Hematopoietic multipotent progenitor cell (in vitro differentiated cells): ENCODE measurements around the gene TOR4A. TPM values are rescaled to one million over a fixed set of nuclear protein-coding genes. Genes with fewer than 3 reads are reported as not detected.

Experiments
- DNase-seq, 3 donors: peaks; one replicate each; pipeline ENCODE4 v3.0.0-alpha.2; 2011 to 2015; ENCODE audit warnings: low read depth in 2 of 3, low spot score in 2 of 3
- total RNA-seq: library from RNA; depleted of rRNA; stranded (reverse); fragments of >200 nt; gene quantifications from one replicate; pipeline ENCODE4 v1.2.3, GENCODE V29; 2012

TOR4A gene
- total RNA-seq, 1 donor: 25.0 TPM

DNA sequence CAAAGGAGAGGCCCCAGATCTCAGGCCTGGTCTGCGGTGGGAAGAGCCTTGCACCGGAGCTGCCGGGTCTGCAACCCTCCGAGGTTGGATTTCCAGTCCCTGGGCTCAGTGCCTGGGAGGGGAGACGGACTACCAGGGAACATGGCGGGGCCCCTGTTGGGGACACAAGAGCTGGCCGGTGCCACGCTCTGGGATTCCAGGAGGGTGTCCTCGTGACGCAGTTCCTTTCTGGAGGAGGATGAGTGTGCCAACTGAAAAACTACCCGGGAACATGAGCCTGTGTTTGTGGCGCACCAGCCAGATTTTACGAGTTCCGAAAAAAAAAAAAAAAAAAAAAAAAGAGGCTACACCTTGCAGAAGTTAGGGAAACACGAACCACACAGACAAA lies 15.6 kb downstream of the TOR4A start:
- no peak for DNase-seq

DNA sequence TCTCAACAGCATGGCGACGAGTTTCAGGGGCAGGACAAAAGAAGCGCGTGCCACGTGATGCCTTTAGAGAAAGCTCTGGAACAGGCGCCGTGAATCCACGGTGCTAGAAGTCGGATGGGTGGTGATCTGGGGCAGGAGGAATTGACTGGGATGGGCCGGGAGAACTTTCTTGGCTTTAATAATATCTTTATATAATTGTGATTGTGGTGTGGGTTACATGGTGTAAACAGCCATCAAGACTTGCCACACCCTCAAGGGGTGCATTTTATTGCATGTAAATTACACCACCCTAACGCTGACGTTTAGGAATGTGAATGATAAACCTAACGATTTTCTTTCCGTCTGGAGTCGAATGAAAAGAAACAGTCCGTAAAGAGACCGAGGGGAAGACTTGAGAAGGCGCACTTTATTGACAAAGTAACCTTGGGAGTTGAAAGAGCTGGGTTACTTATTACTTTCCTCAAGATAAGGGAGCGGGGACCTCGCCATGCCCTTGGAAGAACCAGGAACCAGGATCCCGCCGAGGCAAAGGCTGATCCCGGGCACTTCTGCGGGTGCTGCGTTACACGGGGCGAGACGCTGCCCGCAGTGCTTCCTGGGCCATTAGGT lies 16.1 kb downstream of the TOR4A start:
- no peak for DNase-seq

DNA sequence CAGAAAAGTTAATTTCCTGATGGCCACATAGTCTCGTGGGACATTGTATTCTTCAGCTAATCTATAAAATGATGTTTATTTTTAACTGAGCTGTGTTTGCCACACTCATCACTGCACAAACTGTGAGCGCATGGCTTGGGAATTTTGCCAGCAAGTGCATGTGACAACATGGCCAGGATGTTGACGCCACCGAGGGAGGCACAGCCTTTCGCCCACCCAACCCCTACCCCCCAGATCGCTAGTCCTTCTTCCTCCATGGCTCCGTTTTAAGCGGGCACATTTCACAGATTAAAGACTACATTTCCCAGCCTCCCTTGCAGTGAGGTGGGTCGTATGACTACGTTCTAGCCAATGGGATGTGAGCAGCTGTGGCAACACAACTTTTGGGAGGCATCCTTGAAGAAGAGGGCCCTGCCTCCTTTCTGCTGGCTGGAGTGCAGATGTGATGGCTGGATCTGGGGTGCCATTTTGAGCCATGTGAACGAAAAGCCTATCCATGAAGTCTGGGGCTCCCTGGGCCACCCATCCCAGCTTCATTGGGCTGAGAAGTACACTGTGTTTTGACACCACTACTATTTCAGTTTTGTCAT lies 16.7 kb downstream of the TOR4A start:
- DNase-seq: peak in 1 of 3 donors; percentile 71

DNA sequence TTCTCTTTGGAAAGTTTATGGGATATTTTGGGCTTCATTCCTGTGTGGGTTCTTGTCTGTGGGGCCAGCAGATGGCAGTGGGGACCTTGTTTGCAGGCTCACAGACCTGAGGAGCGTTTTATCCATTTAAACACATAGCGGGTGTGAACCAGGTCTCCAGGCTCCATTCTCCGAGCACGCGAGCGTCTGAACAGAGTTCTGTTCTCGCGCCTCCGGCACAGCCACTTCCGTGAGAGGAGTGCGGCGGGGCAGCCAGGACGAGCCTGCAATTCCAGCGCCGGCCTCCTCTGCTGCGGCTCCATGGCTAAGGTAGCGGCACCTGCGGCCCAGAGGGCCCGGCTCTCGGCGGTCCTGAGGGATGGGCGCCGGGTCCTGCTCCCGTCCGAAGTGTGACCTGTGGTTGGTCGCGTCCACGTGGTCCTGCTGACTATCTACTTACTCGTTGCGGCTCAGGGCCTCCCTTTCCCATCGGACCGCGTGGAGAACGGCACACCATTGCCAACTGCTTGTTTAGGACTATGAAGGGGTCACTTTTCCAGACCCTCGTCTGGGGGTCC lies 17.2 kb downstream of the TOR4A start:
- DNase-seq: peak in 1 of 3 donors; percentile 39

DNA sequence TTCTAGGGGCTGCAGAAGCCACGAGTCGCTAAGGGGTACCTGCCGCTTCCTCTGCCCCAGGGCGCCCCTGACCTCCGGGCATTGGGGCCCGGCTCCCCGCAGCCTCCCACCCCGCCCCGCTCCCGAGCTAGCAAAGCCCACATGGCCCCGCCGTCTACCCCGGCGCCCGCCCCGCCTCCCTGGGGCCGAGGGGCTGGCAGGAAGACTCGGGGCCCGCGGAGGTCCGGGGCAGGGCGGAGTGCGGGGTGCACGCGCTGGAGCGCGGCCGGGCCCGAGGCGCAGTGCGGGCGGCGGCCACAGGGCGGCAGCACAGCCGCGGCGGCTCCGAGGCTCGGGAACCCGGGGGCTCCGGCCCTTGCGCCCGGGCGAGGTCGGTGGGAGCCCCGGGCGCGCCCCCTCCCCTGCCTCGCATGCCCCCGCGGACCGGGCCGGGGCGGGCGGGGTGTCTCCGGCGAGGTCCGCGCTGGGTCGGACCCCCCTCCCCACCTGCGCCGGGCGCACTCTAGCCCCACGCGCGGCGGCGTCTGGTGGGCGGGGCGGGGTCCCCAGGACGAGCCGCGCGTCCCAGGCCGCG lies 17.8 kb downstream of the TOR4A start:
- DNase-seq: peak in 1 of 3 donors; percentile 63

DNA sequence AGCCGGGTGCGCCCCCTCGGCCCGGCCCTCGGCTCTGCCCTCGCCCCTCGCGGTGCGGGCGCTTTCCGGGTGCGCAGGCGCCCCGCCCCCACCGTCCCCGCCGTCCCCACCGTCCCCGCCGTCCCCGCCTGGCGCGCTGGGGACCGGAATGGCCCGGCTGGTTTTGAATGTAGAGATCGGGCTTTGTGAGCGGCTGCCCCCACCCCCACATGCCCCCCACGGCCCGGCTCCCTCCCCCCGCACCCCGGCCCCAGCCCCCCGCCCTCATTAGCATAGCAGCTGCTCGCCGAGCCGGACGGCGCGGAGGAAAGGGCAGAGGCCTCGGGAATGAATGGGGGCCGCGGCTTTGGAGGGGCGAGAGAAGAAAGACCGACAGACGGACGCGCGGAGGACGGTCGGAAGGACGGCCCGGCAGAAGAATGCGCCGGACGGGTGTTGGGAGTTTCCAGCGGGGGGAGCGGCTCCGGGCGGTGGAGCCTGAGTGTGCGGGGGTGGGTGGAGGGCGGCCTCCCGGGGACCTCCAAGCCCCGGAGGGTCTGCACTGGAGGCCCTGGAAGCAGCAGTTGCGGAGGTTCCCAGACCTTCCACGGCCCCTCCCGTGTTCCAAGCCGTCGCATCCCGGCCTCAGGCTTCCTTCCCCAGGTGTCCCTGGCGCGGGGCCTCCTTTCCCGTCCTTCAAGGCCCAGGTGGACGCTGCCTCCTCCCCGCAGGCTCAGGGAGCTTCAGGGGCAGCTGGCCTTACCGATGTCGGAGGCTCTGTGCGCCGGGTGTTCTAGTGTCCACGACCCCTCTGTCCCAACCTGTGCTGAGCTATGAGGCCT lies 18.5 kb downstream of the TOR4A start:
- no peak for DNase-seq

DNA sequence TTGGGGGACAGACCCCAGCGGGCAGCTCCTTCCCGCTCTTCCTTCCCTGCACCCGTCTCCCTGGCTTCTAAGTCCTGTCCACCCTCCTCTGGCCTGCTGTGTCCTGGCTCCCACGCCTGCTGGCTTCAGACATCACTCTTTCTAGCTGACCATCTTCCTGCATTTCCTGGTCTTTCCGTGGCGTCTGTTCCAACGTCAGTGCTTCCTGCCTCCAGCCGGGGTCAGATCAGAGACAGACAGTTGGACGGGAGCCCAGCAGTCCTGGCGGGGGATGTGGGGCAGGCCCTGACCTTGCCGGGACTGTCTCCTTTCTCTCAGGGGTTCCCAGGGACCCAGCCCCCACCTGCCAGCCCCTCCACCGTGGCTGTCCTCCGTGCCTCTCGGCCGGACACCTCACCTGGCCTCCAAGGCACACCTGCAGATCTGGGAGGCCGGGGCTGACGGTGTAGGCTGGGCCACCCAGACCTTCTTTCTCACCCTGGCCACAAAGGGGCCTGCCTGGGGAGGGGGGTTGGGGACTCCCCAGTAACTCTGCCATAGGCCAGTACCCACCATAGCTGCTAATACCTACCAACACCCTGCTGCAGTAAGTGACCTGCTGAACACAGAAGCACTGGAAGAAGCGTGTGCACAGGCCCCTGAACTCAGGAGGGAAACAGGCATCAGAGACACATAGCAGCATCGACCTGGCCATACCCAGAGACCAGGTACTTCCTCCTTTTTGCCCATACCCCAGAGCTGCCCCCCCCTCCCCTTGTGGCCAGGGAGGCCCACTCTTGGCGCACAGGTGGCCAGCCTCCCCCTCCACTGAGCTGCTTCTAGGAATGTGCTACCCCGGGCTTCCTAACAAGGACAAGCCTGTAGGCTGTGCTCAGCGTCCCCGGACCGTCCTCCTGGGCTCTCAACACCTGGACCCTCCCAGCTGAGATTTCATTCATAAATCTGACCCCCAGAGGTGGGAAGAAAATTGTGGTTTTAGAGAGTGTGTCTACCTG lies 19.4 kb downstream of the TOR4A start:
- peak in 1 of 3 donors; percentile 46 for DNase-seq

DNA sequence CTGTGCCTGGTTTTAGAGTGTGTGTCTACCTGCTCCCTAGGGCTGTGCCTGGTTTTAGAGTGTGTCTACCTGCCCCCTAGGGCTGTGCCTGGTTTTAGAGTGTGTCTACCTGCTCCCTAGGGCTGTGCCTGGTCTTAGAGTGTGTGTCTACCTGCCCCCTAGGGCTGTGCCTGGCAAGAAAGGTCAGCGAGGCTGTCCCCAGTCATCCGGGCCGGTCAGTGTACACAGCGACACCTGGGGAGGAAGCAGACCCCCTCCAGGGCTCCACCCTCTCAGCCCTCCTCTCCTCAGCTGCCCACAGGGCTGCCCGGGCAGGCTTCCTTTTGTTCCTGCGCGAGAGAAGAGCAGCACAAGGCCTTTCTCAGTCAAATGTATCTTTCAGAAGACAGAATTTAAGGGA lies 20.4 kb downstream of the TOR4A start:
- no peak for DNase-seq

DNA sequence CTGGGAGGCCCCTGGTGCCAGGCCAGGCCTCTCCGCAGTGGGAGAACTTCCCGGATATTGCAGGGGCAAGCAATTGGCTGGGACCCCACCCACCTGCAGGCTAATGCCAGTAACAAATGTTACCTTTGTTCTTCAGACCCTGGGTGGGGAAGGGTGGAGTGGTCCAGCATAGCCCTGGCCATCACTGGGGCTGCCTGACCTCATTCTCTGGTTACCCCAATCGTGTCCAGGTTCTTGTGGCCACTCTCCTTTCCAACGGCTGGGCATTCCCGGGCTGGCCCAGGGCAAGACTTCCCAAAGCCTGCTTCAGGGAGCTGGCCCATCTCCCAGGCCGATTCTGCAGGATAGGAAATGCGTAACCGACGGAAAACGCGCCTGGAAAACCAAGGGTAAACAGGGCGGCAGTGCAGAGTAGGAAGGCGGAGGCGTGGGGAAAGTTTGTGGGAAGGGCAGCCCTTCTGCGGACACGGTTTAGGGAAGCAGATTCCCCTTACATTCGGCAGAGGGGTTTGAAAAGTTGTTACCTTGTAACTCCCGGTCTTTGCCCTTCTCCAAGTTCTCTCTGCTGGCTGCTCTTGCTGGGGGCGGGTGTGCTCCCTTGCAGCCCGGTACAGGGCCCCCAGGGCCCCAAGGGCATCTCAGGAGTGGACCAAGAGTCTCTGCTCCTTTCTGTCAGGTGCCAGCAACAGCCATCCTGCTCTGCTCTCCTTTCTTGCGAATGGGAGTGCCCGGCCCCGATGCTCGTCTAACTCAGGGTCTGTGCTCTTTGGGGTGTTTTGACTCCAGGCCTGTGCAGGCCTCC lies 21.1 kb downstream of the TOR4A start:
- DNase-seq: no peak

DNA sequence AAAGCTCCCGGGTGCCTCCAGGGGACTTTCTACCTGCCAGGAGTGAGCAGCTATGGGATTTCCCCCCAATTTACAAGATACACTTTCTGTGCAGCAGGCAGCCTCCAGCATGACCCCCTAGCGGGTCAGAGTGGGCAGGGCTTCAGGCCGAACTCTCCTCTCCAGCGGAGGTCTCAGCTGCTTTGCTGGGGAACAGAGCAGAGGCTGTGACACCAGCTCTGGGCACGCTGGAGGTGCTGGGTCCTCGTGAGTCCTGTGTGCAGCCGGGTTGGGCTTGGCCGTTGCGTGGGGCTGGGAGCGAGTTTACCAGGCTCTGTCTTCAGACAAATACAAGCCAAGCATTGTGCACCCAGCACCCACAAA lies 21.7 kb downstream of the TOR4A start:
- no peak for DNase-seq

DNA sequence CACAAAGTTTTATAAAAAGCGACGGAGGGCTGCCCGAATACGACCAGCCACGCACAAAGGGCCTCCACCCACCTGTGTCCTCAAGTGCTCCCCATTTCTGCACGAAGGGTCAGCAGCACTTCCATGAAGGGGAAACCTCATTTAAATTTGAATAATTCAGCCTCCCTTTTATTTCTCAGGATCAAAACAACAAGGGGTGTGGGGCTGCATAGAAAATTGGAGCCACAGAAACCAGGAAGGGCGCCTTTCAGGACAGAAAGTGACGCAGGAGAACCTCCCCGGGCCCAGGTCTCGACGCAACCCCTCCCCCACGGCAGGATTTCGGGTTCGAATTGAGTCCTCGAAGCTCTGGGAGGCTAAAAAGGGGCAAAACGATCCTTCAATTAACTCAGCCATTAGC lies 22.4 kb downstream of the TOR4A start:
- no peak for DNase-seq

DNA sequence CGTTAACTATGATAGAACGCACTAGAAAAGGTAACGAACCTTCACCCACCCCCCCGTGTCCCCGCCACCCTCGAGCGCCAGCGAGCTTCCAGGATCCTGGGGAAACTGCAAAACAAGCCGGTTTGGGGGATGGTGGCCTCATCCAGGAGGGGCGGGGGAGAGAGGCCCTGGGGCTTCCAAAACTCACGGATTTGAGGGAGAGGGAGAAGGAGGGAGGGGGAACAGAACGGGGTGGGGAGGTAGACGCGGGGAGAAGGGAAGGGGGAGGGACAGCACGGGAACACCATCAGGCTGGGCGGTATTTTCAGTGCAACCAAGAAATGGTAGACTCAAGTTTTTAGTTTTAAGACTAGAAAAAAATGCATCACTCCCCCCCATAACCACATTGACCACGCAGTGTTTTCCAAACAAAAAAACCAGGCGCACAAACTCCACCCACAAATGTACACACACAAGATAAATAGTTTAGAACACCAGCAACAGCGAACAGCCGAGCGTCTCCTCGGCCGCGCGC lies 23.1 kb downstream of the TOR4A start:
- peak in 1 of 3 donors; percentile 39 for DNase-seq

DNA sequence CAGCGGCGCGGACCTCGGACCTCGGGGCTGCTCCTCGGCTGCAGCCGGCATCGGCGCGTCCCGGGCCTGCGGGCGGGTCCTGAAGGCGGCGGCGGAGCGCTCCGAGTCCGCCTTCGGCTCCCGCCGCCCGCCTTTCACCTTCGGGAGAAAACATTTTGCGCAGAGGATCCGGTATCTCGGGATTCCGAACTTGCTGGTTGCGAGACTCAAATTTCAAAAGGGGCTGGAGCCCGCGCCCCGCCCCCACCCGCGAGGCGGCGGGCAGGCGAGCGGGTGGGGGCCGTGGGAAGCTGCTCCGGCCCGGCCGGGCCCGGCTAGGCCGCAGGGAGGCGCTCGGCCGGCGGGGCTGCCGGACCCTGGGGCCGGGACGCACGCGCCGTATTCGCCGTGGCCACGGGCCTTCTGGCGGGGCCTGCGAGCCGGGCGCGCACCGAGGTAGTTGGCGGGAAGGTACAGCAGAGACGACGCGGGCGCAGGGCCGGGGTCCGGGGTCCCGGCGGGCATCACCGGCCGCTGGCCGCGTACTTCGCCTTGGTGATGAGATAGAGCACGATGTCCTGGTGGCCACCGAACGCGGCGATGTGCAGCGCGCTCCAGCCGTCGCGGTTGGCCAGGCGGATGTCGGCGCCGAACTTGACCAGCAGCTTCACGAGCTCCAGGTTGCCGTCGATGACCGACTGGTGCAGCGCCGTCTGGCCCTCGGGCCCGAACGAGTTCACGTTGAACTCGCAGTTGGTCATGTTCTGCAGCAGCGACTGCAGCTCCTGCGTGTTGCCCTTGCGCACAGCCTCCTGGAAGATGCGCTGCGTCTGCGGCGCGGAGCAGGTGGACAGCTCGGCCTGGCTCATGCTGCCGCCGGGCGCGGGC lies 23.8 kb downstream of the TOR4A start:
- no peak for DNase-seq

DNA sequence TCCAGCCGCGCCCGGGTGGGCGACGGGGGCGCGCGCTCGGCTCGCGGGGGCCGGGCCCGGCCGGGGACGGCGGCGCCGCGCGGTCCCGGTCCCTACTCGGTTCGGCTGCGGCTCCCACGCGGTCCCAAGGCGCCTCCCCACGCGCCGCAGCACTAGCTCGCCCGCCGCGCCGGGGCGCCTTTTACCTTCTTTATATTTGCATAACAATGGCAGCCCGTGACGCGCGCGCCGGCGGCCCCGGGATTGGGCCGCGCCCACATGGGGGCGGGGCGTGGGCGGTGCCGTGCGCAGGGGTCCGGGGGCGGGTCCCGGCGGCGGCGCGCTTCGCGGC lies 24.6 kb downstream of the TOR4A start, which contains the start of gene NRARP:
Gene NRARP (minus strand): TSS at position 154 of the 331 bp plus-strand sequence. CDS start 343 bp downstream, outside the sequence.
- DNase-seq: peak in 2 of 3 donors; percentile 86 to 88

DNA sequence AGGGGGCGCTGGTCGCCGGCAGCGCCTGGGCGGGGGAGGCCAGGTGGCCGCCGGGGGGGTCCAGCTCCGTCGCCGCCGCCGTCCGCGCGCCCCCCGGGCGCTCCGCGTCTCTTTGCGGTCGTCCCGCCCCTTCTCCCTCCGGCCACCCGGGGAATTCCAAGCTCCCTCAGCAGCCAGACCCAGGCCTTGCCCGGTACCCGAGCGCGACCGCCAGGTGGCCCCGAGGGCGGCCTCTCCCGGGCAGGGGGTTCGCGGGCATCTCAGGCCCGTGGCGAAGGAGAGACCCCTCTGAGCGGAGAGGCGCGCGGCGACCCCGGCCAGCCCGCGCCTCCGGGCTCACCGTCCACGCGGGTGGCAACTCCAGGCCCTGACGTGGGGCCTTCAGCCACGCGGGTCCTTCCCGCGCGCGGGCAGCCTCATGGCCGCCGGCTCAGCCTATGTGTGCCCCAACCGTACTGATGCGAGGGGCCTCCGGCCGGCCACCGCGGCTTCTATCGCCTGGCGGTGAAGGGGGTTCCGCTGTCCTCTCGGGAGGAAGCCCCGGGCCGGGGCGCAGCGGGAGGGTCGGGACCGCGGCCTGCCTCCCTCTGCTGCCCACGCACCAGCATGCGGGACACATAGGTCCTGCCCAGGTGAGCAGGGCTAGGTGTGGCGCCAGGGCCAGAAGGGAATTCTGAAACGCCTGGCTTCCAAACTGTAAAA lies 25.1 kb downstream of the TOR4A start:
- DNase-seq: peak in 2 of 3 donors; percentile 68 to 87

DNA sequence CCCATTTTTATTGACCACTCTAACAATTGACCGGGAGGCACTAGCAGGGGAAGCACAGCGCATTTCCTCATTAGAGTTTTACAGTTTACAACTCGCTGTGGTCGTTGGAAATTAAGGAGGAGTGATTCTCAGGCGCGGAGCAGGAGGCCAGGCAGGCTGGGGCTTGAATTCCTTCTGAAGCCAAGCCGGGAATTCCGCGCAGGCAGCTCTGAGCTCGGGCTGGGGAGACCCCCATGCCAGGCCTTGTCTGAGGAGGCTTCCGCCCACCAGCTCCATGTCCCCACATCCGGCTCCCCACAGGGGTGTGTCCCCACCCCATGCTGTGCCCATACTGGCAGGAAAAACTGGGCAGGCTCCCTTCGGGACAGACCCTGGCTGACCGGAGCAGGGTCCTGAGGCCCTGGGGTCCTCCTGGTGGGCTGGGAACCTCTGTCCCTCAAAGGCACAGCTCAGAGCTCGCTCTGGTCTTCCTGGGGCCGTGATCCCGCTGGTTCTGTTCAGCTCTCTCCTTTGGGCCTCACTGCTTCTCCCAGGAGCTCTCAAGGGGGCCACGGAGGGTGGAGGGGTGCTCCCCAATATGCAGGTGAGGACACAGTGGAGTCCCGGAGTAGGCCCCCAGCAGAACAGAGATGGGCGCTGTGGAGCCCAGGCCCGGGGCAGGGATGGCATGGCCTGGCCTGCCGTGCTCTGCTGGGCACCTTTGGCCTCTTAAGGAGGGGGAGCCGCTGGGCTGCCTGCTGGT lies 25.8 kb downstream of the TOR4A start:
- no peak for DNase-seq

DNA sequence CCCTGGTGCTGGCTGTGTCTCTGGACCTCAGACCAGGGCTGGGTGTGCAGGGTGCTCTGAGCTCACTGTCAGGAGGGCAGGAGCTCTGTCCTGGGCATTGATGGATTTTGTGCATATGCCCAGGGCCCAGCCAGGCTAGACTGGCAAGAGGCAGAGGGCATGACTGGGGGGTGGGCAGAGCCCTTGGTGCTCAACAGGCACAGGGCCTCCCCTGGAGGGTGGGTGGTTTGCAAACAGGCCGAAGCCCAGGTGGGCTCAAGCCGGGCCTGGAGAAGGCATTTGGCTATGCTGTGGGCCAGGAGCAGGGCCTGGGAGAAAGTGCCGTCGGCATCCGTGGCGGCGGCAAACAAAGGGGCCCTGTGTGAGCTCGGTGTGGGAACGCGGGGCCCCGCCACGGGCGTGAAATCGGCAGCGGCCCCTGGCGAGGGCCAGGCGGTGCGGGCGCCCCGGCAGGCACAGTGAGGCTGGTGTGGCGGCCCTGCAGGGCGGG lies 26.4 kb downstream of the TOR4A start:
- DNase-seq: no peak
